PC-9 (cell line): Measurements from ENCODE around the gene KCTD7. TPM values are rescaled to one million over a fixed set of nuclear protein-coding genes. Genes with fewer than 3 reads are reported as not detected.
"Not testable (repeated sequence)": the region's sequence is repeated elsewhere in the genome, so short reads cannot be mapped to it uniquely, and the experiment has no call there.

Experiments
- BruUV-seq: library from RNA; stranded (reverse); fragments of 400-500 nt; replicated peaks from 2 replicates; lab custom pipeline; 2021; lab: Mats Ljungman, UMichigan
- CTCF ChIA-PET: fragments of 300-600 bp; sonication (Branson Sonifier 250); formaldehyde crosslinking; loops from one replicate; lab custom pipeline; 2022; ENCODE audit warnings: antibody characterized with exemption; lab: Charles Lee
- POLR2A ChIA-PET: fragments of 300-600 bp; sonication (Branson Sonifier 250); formaldehyde crosslinking; loops from one replicate; lab custom pipeline; 2022; ENCODE audit warnings: antibody characterized with exemption; ENCODE audit not compliant: unreplicated experiment; lab: Charles Lee
- DNase-seq, 2 experiments: peaks; one replicate each; pipeline versions ENCODE4 v3.0.0 to v3.0.0-alpha.2; 2015 to 2022; ENCODE audit warnings: mixed read lengths in 1 of 2
- H2AFZ ChIP-seq: fragments of 200-600 bp; sonication (generic); 2 replicates; pipeline ENCODE4 v1.8.1; 2017; ENCODE audit warnings: antibody characterized with exemption
- H3F3A ChIP-seq: fragments of 200-600 bp; sonication (generic); 2 replicates; pipeline ENCODE4 v1.8.1; 2017; ENCODE audit warnings: antibody characterized with exemption, mild to moderate bottlenecking, low read depth; ENCODE audit not compliant: insufficient read depth
- H3K27ac ChIP-seq: fragments of 200-600 bp; sonication (generic); 2 replicates; pipeline ENCODE4 v1.6.1; 2016; ENCODE audit warnings: mixed run types
- H3K27me3 ChIP-seq: fragments of 200-600 bp; sonication (generic); 2 replicates; pipeline ENCODE4 v1.6.1; 2016; ENCODE audit warnings: low read depth, mixed run types; ENCODE audit not compliant: insufficient read depth
- H3K36me3 ChIP-seq: fragments of 200-600 bp; sonication (generic); 2 replicates; pipeline ENCODE4 v1.6.1; 2016; ENCODE audit warnings: low read depth, mixed run types
- H3K4me1 ChIP-seq: fragments of 200-600 bp; sonication (generic); replicated peaks from 2 replicates; pipeline ENCODE4 v1.6.1; 2016; ENCODE audit warnings: mixed run types; ENCODE audit not compliant: insufficient read depth
- H3K4me2 ChIP-seq: fragments of 200-600 bp; sonication (generic); 2 replicates; pipeline ENCODE4 v1.6.1; 2017; ENCODE audit warnings: mixed run types
- H3K4me3 ChIP-seq: fragments of 200-600 bp; sonication (generic); 2 replicates; pipeline ENCODE4 v1.6.1; 2016; ENCODE audit warnings: mixed run types
- H3K79me2 ChIP-seq: fragments of 200-600 bp; sonication (generic); 2 replicates; pipeline ENCODE4 v1.6.1; 2017; ENCODE audit warnings: low read depth, mixed run types
- H3K9me2 ChIP-seq: fragments of 200-600 bp; sonication (generic); 2 replicates; pipeline ENCODE4 v1.8.1; 2017; ENCODE audit warnings: mild to moderate bottlenecking; ENCODE audit not compliant: insufficient read depth
- H3K9me3 ChIP-seq: fragments of 200-600 bp; sonication (generic); 2 replicates; pipeline ENCODE4 v1.8.1; 2016; ENCODE audit warnings: low read depth; ENCODE audit not compliant: insufficient read depth
- H4K20me1 ChIP-seq: fragments of 200-600 bp; sonication (generic); 2 replicates; pipeline ENCODE4 v1.8.1; 2017; ENCODE audit not compliant: insufficient read depth
- EZH2 ChIP-seq: fragments of 200-600 bp; sonication (generic); IDR thresholded peaks from 2 replicates; pipeline ENCODE4 v1.8.0; 2017; ENCODE audit warnings: antibody characterized with exemption, low read depth
- intact Hi-C: fragments of 100-400 bp; cut with micrococcal nuclease; formaldehyde crosslinking; loops from one replicate; pipeline ENCODE4 v1.10.0; 2022; ENCODE audit not compliant: unreplicated experiment
- total RNA-seq: library from RNA; stranded (reverse); gene quantifications from 2 replicates; pipeline ENCODE4 v1.2.3, GENCODE V29; 2021
- TF ChIP-seq, protein P1 (sequence below): fragments of 200-600 bp; sonication (generic); conservative IDR thresholded peaks from 2 replicates; pipeline ENCODE4 v1.6.1; 2017; ENCODE audit warnings: mixed run types, antibody characterized with exemption, mild to moderate bottlenecking, moderate library complexity

The KCTD7 gene
- total RNA-seq, 1 experiment from 2014 or later, result 7.1 TPM

DNA sequence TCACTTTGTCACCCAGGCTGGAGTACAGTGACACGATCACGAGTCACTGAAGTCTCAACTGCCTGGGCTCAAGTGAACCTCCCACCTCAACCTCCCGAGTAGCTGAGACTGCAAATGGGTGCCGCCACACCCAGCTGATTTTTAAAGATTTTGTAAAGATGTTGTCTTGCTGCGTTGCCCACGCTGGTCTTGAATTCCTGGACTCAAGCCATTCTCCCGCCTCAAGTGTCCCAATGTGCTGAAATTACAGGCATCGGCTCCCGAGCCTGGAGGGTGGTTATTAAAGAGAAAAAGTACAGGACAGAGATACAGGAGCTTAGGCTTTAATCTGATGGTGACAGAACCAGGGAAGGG is 55.1 kb downstream of the KCTD7 start:
- H4K20me1 ChIP-seq, result no peaks in the 10 kb centered on the region; the same call in 1 of the 2 replicates
- H3K27me3 ChIP-seq, result no peaks in the 10 kb centered on the region
- H3K79me2 ChIP-seq, result peaks cover 54% of the 10 kb centered on the region
- CTCF ChIA-PET, result no interaction called here
- TF ChIP-seq EZH2, result no peak
- TF ChIP-seq, protein P1, sequence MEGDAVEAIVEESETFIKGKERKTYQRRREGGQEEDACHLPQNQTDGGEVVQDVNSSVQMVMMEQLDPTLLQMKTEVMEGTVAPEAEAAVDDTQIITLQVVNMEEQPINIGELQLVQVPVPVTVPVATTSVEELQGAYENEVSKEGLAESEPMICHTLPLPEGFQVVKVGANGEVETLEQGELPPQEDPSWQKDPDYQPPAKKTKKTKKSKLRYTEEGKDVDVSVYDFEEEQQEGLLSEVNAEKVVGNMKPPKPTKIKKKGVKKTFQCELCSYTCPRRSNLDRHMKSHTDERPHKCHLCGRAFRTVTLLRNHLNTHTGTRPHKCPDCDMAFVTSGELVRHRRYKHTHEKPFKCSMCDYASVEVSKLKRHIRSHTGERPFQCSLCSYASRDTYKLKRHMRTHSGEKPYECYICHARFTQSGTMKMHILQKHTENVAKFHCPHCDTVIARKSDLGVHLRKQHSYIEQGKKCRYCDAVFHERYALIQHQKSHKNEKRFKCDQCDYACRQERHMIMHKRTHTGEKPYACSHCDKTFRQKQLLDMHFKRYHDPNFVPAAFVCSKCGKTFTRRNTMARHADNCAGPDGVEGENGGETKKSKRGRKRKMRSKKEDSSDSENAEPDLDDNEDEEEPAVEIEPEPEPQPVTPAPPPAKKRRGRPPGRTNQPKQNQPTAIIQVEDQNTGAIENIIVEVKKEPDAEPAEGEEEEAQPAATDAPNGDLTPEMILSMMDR, result no peak
- no peak overlapping the region for H3K4me2 ChIP-seq
- H3K27ac ChIP-seq, result no peak overlapping the region
- H2AFZ ChIP-seq, result no peak overlapping the region
- BruUV-seq, result no TSS peak
- H3K9me2 ChIP-seq, result no peaks in the 10 kb centered on the region
- intact Hi-C loops, result loop anchor here (2.0 kb wide), 1 partner anchor 57 kb away; the partner anchor contains the start of gene RABGEF1
- no peak overlapping the region for H3K4me3 ChIP-seq
- DNase-seq, result no peak
- H3K4me1 ChIP-seq, result peaks cover 11% of the 10 kb centered on the region
- no peaks in the 10 kb centered on the region for H3K9me3 ChIP-seq
- no peaks in the 10 kb centered on the region for H3K36me3 ChIP-seq
- POLR2A ChIA-PET, result interaction anchor here (0.5 to 0.7 kb wide), 3 partner anchors 14 to 313 kb away, joined by 3 to 6 read pairs (median 4); partner anchors contain the start of genes RABGEF1 and TYW1
- H3F3A ChIP-seq, result peaks cover 10% of the 10 kb centered on the region; the same call in 1 of the 2 replicates

DNA sequence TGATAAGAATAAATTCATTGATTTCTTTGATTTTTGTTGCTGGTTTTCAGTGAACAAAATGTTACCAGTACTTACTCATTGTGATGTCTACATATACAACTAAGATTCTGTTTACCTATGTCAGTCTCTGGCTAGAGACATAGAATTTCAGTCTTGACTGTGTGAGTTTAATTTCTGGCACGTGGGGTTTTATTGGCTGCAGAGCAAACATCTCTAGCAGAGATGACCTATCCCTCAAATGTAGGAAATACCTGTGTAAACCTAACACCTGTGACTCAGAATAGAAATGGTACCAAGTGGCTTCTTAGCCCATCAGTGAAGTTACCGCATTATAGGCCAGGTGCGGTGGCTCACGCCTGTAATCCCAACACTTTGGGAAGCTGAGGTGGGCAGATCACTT is 57.0 kb downstream of the KCTD7 start:
- CTCF ChIA-PET, H3K4me3 ChIP-seq, H4K20me1 ChIP-seq, H3K9me2 ChIP-seq, DNase-seq, H3K9me3 ChIP-seq, H3K27me3 ChIP-seq, H3K4me2 ChIP-seq, BruUV-seq, POLR2A ChIA-PET, intact Hi-C loops, H2AFZ ChIP-seq, H3K27ac ChIP-seq, H3K36me3 ChIP-seq, H3F3A ChIP-seq: not testable (repeated sequence)
- Histone ChIP-seq H3K4me1 (peaks cover 11% of the 10 kb centered on the region), H3K79me2 (peaks cover 51% of the 10 kb centered on the region)

DNA sequence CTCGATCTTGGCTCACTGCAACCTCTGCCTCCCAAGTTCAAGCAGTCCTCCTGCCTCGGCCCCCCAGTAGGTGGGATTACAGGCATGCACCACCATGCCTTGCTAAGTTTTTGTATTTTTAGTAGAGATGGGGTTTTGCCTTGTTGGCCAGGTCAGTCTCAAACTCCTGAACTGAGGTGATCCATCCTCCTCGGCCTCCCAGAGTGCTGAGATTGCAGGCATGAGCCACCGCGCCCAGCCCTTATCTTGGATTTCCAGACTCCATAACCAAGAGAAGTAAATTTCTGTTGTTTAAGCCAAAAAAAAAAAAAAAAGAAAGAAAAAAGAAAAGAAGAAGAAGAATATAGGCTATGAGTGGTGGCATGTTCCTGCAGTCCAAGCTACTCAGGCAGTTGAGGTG is 58.5 kb downstream of the KCTD7 start:
- Histone ChIP-seq H3K4me2 (no peak overlapping the region), H3K79me2 (peaks cover 41% of the 10 kb centered on the region), H2AFZ (no peak overlapping the region), H3F3A (peaks cover 5% of the 10 kb centered on the region; the same call in 1 of the 2 replicates), H3K36me3 (no peaks in the 10 kb centered on the region), H3K4me3 (no peak overlapping the region), H3K27me3 (no peaks in the 10 kb centered on the region), H3K9me2 (no peaks in the 10 kb centered on the region), H4K20me1 (peaks cover 4% of the 10 kb centered on the region; the same call in 1 of the 2 replicates), H3K9me3 (no peaks in the 10 kb centered on the region), H3K4me1 (peaks cover 6% of the 10 kb centered on the region), H3K27ac (no peak overlapping the region)
- BruUV-seq, result no TSS peak
- DNase-seq, result no peak
- CTCF ChIA-PET, result no interaction called here
- POLR2A ChIA-PET, result no interaction called here
- TF ChIP-seq, protein P1, result no peak
- no peak for TF ChIP-seq EZH2
- intact Hi-C loops, result no loop called here

DNA sequence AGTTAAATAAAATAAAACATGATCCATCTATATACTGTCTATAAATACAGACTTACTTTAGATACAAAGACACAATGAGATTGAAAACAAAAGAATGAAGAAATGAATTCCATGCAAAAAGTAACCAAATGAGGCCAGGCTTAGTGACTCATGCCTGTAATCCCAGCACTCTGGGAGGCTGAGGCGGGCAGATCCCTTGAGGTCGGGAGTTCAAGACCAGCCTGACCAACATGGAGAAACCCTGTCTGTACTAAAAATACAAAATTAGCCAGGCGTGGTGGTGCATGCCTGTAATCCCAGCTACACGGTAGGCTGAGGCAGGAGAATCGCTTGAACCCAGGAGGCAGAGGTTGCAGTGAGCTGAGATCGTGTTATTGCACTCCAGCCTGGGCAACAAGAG is 59.0 kb downstream of the KCTD7 start:
- H3K27me3 ChIP-seq, H3K9me3 ChIP-seq, DNase-seq, H3F3A ChIP-seq, H4K20me1 ChIP-seq, H3K36me3 ChIP-seq, CTCF ChIA-PET, H2AFZ ChIP-seq, intact Hi-C loops, POLR2A ChIA-PET, H3K9me2 ChIP-seq, H3K4me3 ChIP-seq, BruUV-seq, H3K4me2 ChIP-seq, H3K27ac ChIP-seq, H3K4me1 ChIP-seq: not testable (repeated sequence)
- H3K79me2 ChIP-seq, result peaks cover 37% of the 10 kb centered on the region
